NCI-H524 (cell line): ENCODE measurements around the gene C12orf56.

ENCODE experiments used
- DNase-seq, 2 experiments: peaks; one replicate each; lab custom pipeline; 2025; lab: John Stamatoyannopoulos, UW

The C12orf56 gene, protein sequence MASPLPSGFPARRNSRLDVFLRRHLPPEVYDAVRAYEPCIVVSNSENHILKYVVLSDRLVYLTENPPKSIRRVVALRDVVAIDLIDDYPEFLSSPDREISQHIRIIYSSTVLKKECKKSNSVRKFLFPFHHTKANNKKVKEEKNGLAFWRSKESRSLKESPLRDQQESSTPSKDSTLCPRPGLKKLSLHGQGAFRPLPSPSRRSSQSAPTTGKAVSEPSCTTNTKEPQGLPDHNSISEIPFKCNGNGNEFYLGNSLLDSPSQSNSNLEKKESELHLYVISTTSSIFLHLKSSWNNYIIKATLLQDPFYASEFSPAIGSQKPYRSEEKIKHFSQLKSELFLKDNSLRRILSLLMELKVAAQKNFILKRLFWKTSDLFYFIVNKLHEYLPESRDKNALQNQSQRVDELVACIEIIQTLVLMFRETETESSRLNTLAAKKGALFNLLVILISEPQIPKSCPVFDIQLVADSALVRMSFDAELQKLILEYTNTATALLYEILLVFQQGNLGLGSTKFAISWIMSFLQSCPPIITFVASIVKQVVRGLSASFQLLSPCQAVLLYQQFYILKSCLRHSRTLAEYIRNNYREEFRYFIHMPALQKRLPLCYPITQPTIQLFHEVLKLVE

DNA sequence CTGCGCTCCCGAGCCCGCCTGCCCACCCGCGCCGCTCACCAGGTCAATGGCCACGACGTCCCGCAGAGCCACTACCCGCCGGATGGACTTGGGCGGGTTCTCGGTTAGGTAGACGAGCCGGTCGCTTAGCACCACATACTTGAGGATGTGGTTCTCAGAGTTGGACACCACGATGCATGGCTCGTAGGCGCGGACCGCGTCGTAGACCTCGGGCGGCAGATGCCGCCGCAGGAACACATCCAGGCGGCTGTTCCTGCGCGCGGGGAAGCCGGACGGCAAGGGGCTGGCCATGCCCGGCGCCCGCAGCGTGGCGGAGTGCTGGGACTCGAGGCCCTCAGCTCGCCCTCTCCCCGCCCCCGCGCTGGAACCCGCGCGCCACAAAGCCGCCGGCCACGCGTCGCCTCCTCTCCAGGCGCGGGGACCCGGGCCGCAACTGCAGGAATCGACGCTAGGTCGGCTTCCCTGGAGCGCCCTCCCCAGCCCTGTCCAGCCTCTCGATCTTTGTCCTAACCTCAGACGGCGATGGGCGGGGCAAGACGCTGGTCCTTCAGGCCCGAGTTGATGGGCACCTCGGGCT lies at the start of gene C12orf56:
Gene C12orf56, minus strand, starts transcription at position 484 of the 577 bp plus-strand sequence. Its CDS starts 193 bp downstream, at position 291.
- peak; percentile 32 to 61 for DNase-seq

DNA sequence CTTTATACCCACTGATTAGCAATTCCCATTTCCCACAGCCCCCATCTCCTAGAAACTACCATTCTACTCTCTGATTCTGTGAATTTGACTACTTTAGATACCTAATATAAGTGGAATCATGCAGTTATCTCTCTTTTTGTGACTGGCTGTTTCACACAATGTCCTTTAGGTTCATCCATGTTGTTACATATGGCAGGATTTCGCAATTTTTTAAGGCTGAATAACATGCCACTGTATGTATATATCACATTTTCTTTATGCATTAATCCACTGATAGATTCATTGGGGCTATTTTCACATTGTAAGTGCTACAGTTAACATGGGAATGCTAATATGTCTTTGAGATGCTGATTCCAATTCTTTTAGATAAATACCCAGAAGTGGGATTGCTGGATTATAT lies 49.5 kb upstream of the C12orf56 start:
- no peak for DNase-seq

DNA sequence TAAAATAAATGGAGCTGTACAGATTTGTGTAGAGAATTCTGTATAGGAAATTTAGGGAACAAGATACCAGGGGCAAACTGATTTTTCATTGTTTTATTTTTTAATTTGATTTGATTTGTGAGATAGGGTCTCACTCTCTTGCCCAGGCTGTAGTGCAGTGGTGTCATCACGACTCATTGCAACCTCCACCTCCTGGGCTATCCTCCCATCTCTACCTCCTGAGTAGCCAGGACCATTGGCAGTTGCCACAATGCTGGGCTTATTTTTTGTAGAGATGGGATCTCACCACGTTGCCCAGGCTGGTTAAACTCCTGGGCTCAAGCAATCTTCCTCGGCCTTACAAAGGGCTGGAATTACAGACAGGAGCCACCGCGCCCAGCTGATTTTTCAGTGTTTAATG lies 43.4 kb upstream of the C12orf56 start:
- no peak for DNase-seq

DNA sequence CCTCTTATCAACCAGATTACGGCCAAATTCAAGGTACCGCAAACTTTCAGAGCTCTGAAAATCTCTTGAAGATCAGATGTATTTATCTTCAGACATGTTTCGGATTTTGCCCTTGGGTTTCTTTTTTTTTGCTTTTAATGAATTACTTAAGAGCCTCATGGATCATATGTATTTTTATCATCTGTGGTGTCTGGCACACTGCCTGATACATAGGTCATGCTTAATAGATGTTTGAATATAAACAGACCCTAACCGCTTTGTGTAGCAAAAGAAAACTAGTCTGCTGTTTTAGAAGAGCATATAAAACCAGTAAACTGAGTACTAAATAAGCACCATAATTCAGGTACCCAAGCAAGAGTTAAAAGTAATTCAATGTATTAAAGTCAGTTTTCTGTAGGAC lies 41.2 kb upstream of the C12orf56 start:
- DNase-seq = no peak

DNA sequence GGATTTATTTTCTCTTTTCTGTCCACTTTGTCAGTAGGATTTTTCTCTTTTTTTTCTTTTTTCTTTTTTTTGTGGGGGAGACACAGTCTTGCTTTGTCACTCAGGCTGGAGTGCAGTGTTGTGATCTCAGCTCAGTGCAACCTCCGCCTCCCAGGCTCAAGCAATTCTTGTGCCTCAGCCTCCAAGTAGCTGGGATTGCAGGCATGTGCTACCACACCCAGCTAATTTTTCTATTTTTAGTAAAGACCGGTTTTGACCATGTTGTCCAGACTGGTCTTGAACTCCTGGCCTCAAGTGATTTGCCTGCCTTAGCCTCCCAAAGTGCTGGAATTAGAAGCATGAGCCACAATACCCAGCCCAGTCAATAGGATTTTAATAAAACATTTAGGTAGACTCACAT lies 40.3 kb upstream of the C12orf56 start:
- no peak for DNase-seq

DNA sequence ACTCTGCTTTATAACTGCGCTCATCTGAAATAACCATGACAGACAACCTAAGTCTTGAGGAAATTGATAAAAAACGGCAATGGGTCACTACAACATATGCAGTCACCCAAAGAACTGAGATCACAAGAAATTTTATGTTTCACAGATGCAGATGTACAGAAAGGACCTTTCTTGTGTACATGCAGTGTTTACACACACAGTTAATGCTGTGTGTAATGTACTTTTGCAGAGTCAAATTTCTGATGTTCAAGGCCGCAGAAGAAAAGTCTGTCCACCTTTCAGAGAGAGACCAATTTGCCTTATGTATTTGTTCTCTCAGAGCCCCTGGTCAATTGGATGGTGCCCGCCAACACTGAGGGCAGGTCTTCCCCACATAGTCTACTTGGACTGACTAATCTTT lies 38.4 kb upstream of the C12orf56 start:
- DNase-seq = no peak

DNA sequence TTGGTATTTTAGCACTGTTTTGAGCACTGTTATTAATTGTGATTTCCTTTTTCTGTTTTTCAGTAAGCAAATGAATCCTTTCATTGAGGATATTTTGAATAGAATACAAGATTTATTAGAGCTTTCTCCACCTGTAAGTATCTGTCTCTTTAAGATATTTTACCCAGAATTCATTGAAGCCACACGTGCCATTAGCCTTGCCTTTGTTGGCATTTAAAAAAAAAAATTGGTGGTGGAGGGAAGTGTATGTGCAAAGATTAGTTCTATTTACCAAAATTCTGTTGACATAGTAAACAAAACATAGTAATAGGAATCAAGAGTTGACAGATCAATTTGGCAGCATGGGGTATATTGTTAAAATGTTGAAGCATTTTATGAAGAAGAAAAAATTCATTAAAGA lies 37.4 kb upstream of the C12orf56 start:
- no peak for DNase-seq

DNA sequence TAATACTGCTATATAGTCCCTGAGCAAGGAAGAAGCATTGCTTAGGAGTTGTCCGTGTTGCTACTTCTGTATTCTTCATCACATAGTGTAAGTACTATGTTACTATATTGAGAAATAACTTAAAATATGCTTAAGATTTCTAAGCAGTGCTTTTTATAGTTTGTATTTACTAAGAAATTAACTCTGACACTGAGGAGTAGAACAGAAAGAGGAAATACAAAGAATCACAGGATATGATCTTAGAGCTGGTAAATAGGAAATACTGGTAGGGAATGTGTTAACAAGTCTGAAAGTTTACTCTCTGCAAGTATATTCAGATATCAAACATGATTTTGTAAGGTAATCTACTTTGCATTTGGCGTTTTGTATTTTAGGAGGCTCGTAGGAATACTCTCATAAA lies 29.1 kb upstream of the C12orf56 start:
- no peak for DNase-seq

DNA sequence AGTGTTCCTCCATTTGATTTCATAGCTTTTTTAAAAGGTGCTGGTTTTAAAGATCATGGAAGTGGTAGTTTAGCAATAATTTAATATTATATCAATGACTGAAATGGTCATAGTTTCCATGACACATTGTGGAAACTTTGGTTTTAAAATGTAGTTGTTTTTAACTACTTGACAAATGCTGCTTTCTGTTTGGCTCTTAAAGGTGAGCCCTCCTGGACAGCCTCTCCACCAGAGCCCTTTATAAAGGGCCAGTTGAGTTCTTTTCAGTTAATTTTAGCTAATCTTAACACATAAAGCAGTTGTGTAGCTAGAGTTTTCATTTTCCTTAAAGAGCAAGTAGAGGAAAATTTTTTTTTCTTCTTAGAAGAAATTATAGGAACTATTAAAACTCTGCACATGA lies 27.7 kb upstream of the C12orf56 start:
- no peak for DNase-seq

DNA sequence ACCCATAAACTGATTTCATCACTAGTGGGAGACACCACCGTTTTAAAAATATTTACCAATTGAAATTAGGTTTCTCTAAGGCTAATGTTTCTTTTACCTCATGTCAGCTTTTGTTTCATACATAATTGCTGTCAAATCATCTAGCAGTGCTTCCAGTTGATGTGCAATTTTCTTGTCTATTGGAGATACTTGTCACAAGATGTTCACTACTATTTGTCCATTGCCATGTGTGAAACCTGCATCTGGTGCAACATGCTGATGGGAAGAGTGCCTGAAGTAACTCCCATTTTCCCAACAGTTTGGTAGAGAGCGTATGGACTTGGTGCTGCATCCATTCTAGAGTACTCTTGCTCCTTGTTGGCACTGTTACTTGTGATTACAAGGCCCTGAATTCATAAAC lies 23.3 kb upstream of the C12orf56 start:
- no peak for DNase-seq

DNA sequence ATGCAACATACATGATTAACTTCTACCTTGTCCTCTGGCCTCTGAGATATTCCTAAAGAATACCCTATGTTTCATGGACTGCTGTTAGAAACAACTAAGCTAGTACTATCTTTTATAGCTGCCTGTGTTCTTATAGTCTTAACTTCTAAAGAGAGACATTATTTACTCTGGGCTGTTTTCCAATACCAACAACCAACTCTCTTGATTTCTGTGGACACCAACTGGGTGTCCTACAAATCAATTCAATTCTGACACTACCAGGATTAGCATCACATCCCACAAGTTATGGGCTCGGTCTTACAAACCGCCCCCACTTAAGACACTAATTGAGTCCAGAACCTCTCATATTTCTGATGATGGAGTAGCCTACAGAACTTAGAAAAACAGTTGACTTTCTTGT lies 21.9 kb upstream of the C12orf56 start:
- DNase-seq = no peak

DNA sequence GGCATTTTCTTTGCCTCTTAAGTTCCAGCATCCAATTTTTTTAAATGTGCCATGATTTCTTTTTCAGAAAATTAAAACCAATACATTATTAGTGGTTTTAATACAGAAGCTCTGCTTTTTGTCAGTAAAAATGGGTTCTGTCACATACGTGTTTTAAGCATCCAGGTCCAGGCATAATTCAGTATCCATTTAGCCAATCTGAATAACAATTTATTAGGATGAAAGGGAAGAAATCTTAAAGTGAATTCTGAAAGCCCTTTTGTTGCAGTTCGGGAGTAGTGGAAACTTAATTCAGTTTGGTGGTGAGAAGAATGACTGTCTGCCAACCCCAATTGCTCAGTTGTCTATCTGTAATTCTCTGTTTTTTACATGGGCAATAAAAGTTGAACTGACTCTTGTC lies 20.9 kb upstream of the C12orf56 start:
- DNase-seq = no peak

DNA sequence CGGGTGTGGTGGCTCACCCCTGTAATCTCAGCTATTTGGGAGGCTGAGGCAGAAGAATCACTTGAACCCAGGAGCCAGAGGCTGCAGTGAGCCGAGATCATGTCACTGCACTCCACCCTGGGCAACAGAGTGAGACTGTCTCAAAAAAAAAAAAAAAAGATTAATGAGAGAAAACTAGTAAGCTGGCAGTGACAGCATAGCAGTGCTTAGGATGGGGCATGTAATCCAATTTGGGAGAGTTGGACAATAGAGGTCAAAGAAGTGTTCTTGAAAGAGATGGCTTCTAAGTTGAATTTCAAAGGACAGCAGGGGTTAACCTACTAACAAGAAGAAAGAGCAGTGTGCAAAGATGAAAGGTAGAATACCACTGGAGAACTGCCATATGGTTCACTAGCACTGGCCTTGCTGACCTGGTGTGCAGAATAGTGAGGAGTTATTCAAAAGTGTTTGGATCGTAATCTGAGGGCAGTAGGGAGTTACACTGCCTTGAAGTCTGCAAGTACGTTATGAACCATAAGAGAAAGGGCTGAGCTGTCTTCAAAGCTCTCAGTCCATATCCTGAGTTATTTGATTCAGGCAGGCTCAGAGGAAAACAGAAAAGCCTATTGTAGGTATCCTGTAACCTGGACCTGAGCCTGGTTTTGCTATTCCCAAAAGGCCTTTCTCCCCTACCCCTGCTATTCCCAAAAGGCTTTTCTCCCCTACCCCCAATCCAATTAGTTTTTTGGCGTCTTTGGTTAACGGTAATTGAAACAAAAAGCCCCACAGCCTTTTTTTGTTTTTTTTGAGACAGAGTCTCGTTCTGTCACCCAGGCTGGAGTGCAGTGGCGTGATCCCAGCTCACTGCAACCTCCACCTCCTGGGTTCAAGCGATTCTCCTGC lies 17.0 kb upstream of the C12orf56 start:
- DNase-seq = peak in 1 of 2 experiments; percentile 23

DNA sequence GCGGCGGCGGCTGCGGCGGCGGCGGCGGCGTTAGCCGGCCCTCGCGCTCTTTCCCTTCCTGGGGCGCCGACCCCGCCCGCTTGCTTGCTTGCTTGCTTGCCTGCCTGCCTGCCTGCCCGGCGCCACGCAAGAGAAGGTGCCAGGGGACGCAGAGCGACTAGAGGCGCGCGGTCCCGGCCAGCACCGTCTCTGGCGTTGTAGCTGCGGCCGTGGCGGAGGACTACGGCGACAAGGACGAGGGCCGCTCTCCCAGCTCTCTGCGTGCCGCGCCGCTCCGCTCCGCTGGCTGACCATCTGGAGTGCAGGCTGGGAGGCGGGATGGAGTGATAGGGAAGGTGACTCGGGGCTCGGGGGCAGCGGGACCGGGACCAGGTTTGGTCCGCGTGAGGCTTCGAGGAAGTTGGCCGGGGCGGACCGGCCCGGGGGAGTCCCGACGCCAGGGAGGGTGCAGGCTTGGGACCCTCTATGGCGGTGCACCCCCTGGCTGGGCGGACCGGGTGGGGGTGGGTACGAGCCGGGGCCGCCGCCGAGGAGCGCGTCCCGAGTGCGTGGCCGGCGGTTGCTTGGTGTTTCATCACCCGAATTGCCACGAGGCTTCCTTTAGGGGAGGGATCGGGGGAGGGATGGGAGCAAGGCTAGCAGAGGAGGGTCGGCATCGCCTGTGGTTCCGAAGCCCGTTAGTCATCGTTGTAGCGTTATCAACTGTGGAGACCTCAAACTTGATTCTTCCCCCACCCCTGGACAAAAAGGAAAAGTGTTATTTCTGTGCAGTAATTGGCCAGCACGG lies 14.1 kb upstream of the C12orf56 start:
- DNase-seq = peak; percentile 68 to 77

DNA sequence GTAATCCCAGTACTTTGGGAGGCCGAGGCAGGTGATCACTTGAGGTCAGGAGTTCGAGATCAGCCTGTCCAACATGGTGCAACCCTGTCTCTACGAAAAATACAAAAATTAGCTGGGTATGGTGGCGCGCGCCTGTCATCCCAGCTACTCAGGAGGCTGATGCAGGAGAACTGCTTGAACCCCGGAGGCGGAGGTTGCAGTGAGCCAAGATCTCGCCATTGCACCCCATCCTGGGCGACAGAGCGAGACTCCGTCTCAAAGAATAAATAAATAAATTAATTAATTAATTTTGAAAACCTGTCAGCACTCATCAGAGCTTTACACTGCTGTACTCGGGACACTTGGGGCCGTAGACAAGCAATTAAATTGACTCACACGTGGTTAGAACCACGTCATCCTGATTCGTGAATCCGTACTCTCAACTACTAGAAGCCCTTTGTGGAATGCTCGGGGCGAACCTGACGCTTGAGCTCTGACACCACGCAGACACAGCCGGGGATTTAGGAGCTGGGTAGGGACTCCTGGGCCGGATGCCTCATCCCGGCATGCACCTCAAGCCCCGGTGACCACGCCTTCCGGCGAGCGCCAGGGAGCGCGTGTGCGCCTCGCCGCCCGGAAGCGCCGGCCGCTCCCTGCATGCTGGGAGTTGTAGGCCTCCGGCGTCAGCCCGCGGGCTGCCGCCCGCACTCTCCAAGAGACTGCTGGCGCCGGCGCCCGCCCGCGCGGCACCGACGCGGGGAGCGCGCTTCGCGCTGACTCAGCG lies 13.3 kb upstream of the C12orf56 start, which contains the start of gene XPOT:
Gene XPOT, plus strand, starts transcription at position 686 of the 763 bp plus-strand sequence. CDS start 5,644 bp downstream, outside the sequence.
- DNase-seq = peak; percentile 91 to 96

DNA sequence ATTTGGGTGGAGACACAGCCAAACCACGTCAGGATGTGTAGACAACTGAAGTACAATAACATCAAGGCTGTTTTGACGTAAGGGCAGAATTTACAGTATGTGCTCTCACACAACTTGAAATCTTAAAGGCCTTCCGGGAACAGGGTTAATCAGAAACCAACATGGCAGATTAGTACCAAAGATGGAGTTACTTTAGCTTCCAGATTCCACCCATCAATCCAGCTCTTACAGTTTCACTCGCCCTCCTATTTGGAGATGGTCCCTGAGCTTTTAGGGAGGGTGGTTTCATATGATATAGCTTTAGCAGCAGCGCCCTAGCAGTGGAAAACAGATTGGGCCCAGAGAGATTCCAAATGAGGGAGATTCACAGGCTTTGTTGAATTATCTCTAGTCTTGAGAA lies 11.6 kb upstream of the C12orf56 start:
- DNase-seq = no peak

DNA sequence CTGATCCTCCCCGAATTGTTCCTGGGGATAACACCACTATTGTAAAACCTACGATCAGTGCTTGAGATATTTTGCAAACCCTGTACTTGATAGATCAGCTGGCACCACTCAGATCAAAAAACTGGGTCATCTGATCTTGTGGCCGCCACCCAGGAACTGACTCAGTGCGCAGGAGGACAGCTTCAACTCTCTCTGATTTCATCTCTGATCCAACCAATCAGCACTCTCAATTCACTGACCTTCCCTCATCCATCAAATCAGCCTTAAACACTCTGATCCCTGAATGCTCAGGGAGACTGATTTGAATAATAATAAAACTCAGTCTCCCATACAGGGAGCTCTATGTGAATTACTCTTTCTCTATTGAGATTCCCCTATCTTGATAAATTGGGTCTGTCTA lies 9.5 kb upstream of the C12orf56 start:
- DNase-seq = no peak

DNA sequence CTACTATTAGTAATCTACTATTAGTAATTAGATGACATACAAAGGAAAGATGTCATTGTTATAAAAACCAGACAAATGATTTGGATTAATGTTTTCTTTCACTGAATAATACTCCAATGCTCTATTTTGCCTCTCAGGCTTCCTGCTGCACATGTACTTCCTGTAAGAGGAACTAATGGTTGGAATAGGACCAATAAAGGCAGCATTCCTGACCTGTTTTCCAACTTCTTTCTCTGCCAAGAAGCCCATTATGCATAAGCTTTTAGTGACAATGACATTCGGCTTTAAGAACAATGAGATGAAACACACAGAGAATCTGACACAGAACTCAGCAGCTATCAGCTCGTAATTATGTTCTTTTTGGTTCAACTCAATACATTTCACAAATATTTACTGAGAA lies 5.2 kb upstream of the C12orf56 start:
- no peak for DNase-seq

DNA sequence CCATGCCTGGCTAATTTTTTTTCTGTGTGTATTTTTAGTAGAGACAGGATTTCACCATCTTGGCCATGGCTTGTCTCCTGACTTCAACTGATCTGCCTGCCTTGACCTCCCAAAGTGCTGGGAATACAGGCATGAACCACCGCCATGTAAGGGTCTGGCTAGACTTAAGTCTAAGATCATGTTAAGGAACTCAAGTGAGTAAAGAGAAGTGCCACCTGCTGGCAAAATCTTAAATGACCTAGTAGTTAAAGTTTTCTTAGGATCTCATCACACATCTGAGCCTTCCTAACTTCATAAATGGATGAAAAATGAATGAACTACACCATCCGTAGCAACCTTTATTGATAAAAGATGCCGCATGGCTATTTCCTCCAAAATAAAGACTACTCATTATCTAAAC lies 1.7 kb upstream of the C12orf56 start:
- peak in 1 of 2 experiments; percentile 32 for DNase-seq

DNA sequence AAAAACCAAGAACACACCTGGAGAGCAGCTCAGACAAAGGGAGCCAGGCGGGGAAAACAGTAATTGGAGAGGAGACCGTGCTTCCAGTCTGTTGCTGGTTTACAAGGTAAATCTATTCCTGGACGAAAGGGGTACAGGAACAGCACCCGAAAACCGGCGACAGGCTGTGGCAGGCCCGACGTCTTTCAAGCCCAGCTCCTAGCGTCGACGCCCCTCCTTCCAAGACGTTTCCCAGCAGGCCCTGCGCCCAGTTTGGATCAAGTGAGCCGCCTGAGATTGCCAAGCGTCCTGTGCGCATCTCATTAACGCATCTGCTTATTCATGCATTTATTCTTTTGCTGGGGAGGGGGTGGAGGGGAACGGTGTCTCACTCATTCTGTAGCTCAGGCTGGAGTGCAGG lies 1.4 kb downstream of the C12orf56 start:
- DNase-seq = peak; percentile 18 to 42
